ENCODE measurements around the gene KDM5A. TPM values are rescaled to one million over a fixed set of nuclear protein-coding genes. Genes with fewer than 3 reads are reported as not detected.

The KDM5A gene
- total RNA-seq, 1 donor from 2014 or later, result 46.6 TPM

GRCh38 chr12:273382-273781 is 115.7 kb downstream of the KDM5A start:
- DNase-seq (ENCODE audit: low read depth in 2 of 2), result peak in 1 of 2 donors; percentile 30

- no peak for DNase-seq (ENCODE audit: low read depth in 2 of 2)
Measured at GRCh38 chr12:272942-273341, 116.2 kb downstream of the KDM5A start.

DNA sequence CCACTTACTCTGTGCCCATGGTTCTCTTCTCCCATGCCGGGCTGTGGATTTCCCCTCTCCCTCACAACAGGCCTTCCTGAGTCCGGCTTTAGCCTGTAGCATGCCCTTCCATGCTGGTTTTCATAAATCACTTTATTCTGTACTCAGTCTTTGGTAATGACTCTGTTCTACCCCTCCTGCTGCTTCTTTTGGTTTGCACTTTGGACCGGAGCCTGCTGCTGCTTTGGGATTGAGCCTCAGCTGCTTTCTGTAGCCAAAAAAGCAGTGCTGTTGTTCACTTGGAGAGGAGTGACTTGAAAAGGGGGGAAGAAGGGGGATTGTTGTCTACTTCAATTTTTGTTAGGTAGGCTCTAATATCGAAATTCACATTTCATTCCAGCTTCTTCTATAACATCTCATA is 118.0 kb downstream of the KDM5A start:
- no peak for DNase-seq (ENCODE audit: low read depth in 2 of 2)

DNA sequence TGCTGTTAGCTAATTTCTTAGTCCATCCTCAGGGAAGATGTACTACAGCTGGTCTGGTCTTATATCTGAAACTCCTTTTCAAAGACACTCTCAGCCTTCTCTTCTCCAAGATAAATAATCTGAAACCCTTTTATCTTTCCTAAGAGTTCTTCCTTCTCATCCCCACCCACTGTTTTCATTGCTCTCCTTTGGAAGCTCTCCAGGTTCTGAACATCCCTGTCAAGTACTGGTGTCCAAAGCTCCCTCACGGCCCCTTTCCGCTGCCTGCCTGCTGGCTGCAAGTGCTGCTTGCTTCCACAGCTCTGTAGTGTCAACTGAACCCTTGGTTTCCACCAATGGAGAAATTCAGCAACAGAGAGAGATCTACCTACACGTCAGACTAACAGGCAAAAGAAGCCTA is 119.9 kb downstream of the KDM5A start:
- no peak for DNase-seq (ENCODE audit: low read depth in 2 of 2)

DNA sequence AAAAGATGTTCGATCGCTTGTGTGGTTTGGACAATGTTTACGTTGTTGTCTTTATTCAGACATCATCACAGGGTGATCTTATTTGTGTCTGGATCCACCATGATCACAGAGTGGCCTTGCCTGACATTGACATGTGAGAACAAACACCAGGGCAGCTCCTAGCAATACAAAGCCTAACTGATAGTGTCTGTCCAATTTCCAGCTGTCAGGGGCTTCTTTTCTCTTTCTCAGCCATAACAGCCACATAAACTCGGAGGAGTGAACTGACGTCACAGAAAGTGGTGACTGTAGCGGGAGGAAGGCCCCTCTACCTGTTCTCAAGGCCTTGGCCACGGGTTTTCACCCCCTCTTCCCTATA is 120.7 kb downstream of the KDM5A start:
- DNase-seq (ENCODE audit: low read depth in 2 of 2), result no peak

DNA sequence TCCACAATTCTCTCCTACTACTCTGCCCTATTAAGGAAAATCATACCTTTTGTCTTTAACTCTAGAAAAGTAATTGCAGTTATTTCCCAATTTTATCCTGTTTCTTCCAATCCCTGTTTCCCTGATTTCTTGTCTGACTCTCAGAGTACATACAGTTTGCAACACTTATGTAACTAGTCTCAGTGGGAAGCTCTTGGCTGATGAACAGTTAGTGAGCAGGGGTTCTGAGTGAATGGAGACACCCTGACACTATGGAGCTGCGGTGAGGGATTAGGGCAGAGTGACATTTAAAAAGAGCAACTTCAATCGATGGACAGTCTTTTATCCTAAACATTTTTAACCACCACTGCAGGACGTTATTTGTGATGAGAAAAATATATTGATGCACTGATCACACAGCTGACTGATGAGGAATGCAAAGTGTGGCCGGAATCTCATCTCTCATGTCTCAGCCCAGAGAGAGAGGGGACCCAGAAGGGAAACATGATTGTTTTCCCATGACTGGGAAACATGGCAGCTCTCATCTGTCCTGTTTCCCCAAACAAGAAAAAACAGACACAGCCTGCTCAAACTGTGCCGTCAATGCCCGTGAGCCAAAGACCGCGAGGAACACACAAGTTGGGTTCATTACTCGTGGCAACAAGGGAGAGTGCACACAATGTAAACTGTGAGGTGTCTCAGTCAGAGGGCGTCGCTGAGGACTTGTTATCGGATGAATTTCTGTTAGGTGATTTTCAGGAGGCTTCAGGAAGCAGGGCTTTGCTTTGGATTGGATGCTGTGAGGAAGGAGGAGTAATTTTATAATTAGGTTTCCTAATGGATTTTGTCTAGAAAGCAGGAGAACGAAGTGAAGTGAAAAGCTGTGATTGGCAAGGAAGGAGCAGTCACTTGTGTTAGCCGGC is 121.3 kb downstream of the KDM5A start:
- DNase-seq (ENCODE audit: low read depth in 2 of 2), result no peak

DNA sequence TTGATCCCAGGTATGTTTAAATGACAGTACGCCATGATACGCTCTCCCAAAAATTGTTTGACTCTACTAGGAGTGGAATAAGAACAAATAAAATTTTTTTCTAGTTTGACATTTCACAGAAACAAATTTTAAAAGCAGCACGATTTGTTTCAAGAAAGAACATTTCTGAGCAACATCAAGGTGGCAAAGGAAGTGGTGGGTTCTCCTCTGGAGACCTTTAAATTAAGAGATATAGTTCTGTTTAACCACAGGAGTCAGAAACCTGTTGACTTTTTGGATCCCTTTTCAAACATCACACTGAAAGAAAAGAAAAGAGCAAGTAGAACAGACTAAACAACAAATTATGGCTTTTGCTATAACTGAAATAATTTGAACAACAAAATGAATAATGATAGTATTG is 124.0 kb downstream of the KDM5A start:
- DNase-seq (ENCODE audit: low read depth in 2 of 2), result no peak

DNA sequence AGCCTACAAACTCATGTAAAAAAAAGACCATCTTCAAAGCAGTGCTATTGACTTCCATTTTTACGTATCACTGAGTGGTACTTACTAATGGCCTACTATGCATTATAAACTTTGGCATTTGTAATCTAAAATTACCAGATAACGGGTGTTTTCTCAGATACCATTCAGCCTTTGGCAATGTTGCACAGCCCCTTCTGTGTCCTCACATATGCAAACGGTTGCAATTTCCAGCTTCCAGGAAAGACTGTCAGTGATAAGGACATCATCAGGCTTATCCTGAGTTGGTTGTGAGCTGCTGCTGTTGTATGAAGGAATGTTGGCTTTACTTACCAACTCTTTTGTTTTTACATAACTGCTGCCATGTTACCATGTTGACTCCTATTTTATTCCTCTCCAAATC is 124.9 kb downstream of the KDM5A start:
- no peak for DNase-seq (ENCODE audit: low read depth in 2 of 2)

DNA sequence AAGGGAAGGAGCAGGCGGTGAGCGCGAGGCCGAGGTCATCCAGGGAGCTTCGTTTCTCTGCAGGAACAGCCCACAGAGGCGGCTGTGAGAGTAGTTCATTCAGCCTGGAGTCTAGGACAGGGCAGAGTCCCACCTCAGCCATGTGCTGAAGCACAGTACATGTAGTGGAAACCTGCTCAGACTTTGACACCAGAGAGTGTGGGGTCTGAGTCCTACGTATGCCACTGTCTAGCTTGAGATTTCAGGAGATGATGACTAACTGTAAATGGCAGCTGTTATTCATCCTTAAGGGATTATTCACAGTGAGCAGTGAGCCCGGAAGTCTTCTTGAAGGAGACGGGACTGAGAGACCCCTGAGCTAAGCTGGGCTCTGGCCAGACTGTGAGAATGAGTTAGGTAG is 125.5 kb downstream of the KDM5A start:
- DNase-seq (ENCODE audit: low read depth in 2 of 2), result no peak

- no peak for DNase-seq (ENCODE audit: low read depth in 2 of 2)
Measured at GRCh38 chr12:262817-263216, 126.3 kb downstream of the KDM5A start, which contains the start of gene SLC6A13. SLC6A13 (minus strand) TSS chr12:262836; CDS start chr12:260052, 2,784 bp downstream.

- no peak for DNase-seq (ENCODE audit: low read depth in 2 of 2)
Measured at GRCh38 chr12:262113-262512, 127.0 kb downstream of the KDM5A start.

DNA sequence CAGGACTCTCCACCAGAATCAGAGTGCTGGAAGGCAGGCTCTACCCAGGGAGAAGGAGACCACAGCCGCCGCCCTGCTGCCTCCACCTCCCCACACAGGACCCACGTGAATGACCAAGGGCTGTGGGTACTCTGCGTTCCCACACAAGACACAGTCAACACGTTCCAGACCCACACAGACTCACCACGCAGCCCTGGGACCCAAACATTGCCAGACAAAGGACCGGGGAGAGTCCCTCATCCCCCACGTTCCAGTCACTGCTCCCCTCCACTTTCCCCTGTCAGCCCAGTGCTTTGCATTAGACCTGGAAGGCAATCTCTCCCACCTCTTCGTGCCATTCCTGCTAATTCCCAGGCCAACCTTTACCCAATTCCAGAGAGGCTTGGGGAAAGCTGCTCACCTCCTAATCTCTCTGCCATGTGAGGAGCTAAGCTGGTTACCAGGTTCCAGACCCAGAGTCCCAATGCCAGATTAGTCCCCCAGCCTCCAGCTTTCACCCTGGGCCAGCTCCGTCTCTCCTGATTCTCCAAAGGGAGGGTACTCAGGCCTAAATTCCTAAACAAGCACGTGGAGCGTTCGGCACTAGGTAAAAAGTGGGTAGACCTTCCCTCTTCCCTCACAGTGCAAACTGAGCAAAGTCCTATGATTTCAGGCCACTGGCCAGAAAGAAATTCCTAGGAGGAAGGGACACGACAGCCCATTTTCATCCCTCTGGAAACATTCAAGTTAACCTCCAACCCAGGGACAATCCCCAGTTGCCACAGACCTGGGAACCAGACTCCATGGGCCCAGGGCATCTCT is 131.4 kb downstream of the KDM5A start:
- no peak for DNase-seq (ENCODE audit: low read depth in 2 of 2)

- DNase-seq (ENCODE audit: low read depth in 2 of 2), result no peak
Measured at GRCh38 chr12:256958-257357, 132.2 kb downstream of the KDM5A start.

DNA sequence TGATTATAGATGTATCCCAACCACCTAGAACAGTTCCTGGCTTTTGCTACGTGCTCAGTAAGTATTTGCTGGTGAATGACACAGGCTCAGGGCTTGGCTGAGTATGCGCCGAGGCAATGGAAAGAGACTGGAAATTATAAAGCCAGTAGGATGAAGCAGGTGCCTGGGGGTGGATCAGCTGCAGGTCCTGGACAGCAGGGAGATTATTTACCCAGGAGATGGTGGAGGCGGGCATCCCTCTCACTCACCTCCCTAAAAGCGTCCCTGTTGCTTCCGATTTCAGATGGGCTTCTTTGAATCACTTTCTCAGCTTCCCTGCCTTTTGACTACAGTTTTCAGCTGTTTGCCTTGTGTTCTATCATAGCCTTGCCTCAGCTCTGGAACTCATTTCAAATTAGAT is 132.9 kb downstream of the KDM5A start:
- no peak for DNase-seq (ENCODE audit: low read depth in 2 of 2)

- DNase-seq (ENCODE audit: low read depth in 2 of 2), result no peak
Measured at GRCh38 chr12:254912-255311, 134.2 kb downstream of the KDM5A start.

- no peak for DNase-seq (ENCODE audit: low read depth in 2 of 2)
Measured at GRCh38 chr12:254039-254438, 135.1 kb downstream of the KDM5A start.

GRCh38 chr12:253116-253831 is 135.8 kb downstream of the KDM5A start:
- no peak for DNase-seq (ENCODE audit: low read depth in 2 of 2)

DNA sequence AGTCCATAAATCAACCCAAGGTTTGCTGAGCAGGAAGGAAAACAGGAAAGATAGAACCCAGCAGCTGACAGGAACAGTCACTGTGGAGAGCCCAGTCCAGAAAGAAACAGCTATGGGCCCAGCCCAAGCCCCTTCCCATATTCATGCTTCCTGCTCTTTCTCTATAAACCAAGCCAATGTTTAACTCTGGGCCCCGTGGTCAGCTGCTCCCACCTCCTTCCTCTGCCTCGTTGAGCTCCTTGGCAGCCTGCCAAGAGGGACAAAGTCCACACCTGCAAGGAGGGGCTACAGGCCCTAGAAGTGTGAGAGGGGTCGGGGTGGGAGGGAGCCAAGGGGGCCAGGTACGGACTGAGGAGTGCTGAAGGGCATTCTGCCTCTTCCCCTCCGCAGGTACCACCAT is 136.5 kb downstream of the KDM5A start:
- DNase-seq (ENCODE audit: low read depth in 2 of 2), result no peak

GRCh38 chr12:247271-247670 is 141.8 kb downstream of the KDM5A start:
- DNase-seq (ENCODE audit: low read depth in 2 of 2), result no peak

DNA sequence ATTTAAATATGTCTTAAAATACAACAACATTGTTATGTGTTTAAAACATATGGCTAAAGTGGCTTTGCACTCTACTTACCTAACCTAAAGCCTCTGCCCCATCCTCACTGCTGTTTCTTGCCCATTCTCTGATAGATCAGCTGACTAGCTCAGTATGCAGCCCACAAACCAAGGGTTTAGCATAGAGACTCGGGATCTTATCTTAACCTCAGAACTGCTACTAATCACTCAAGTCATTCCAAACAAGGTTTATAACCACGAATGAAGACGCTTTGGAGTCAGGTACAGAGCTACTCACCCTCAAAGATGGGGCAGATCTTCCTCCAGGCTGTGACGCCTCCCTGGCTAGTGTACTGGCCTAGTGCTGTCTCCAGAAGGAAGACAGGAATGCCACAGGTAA is 145.7 kb downstream of the KDM5A start:
- DNase-seq (ENCODE audit: low read depth in 2 of 2), result no peak

DNA sequence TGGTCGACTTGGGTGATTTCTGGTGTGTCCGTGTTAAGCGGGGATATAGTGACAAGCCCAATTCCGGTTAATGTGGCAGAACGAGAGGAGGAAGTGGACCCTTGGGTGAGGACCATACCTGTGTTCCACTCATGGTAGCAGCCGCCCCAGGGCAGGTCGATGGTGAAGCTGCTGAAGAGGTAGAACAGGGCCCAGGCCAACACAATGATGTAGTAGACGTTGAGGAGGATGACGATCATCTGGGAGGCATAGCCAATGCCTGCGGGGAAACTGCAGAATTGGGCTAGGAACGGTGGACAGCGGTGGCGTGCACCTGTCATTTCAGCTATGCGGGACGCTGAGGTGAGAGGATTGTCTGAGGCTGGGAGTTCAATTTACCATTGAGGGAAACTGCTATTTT is 146.6 kb downstream of the KDM5A start:
- DNase-seq (ENCODE audit: low read depth in 2 of 2), result no peak

DNA sequence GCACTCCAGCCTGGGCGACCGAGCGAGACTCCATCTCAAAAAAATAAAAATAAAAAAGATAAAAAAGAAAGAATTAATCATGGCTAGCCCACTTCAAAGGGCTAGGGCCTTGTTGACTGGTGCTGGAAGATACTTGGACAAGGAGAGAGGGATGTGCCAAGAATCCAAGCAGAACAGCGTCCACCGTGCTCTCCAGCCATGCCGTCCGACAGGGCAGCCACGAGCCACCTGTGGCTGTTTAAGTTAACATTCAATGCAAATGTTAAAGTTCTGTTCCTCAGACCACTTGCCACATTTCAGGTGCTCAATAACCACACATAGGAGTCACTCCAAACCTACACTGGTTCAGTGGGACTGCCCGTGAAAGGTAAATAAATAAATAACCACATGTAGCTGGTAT is 147.9 kb downstream of the KDM5A start:
- no peak for DNase-seq (ENCODE audit: low read depth in 2 of 2)

Data from dermis microvascular lymphatic vessel endothelial cell (primary cell).